Kidney epithelial cell (primary cell): Measurements from ENCODE around the gene DRD2. TPM values are rescaled to one million over a fixed set of nuclear protein-coding genes. Genes with fewer than 3 reads are reported as not detected.

ENCODE experiments used
- DNase-seq: peaks from one replicate; pipeline ENCODE4 v3.0.0-alpha.2; 2010; ENCODE audit warnings: low read depth
- H3K27me3 ChIP-seq: 2 replicates; pipeline ENCODE4 v1.6.0; 2011; ENCODE audit warnings: low read length; ENCODE audit not compliant: control insufficient read depth, insufficient read depth
- H3K36me3 ChIP-seq: 2 replicates; pipeline ENCODE4 v1.5.1; 2011; ENCODE audit warnings: low read length; ENCODE audit not compliant: control insufficient read depth, insufficient read depth
- H3K4me3 ChIP-seq: 2 replicates; pipeline ENCODE4 v1.5.1; 2011; ENCODE audit warnings: low read depth, mild to moderate bottlenecking, control low read depth, low read length
- total RNA-seq: library from RNA; depleted of rRNA; stranded (reverse); fragments of >200 nt; gene quantifications from 2 replicates; pipeline ENCODE4 v1.2.3, GENCODE V29; 2015
- TF ChIP-seq, protein P1 (sequence below): IDR thresholded peaks from 2 replicates; pipeline ENCODE4 v1.5.1; 2011; ENCODE audit warnings: mild to moderate bottlenecking, moderate library complexity, low read length, control low read depth, inconsistent platforms; ENCODE audit not compliant: insufficient read depth, poor library complexity, severe bottlenecking

DRD2 gene
- total RNA-seq, 1 donor from 2014 or later: 0.42 TPM

DNA sequence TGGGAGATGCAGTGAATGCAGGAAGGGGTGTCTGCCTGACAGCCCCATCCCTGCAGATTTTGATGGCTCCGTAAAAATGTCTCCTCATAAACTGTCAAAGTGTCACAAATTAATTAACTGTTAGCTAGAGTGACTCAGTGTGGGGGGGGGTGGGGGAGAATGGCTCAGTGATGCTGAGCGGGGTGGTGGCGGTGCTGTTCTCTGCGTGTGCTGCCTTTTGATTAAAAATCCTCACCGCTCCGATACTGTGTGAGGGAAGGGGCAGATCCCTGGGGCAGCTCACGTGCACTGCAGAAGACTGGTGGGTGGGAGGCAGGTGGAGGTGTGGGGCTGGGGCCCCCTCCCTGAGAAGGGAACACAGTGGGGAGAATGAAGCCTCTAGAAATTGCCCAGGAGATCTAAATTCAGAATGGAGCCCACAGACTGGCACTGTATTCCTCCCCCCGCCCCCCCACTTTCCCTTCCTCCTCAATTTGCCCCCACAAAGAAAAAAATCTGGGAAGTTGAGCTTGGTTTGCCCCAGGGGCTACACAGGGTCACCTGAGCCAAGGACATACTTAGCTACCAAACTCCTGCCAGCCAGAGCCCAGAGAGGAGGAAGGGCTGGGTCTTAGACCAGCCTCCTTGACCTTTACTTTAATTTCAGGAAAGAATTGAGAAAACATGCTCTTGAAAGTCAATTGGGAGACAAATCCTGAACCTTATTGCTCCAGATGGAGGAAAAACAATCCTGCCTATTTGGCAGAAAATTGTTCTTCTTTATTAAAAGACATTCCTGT, 39.8 kb downstream of the DRD2 start:
- DNase-seq: no peak
- no peaks in the 10 kb centered on the region for H3K36me3 ChIP-seq
- H3K4me3 ChIP-seq: no peak overlapping the region
- TF ChIP-seq, protein P1, sequence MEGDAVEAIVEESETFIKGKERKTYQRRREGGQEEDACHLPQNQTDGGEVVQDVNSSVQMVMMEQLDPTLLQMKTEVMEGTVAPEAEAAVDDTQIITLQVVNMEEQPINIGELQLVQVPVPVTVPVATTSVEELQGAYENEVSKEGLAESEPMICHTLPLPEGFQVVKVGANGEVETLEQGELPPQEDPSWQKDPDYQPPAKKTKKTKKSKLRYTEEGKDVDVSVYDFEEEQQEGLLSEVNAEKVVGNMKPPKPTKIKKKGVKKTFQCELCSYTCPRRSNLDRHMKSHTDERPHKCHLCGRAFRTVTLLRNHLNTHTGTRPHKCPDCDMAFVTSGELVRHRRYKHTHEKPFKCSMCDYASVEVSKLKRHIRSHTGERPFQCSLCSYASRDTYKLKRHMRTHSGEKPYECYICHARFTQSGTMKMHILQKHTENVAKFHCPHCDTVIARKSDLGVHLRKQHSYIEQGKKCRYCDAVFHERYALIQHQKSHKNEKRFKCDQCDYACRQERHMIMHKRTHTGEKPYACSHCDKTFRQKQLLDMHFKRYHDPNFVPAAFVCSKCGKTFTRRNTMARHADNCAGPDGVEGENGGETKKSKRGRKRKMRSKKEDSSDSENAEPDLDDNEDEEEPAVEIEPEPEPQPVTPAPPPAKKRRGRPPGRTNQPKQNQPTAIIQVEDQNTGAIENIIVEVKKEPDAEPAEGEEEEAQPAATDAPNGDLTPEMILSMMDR: no peak
- peaks cover 2% of the 10 kb centered on the region for H3K27me3 ChIP-seq

DNA sequence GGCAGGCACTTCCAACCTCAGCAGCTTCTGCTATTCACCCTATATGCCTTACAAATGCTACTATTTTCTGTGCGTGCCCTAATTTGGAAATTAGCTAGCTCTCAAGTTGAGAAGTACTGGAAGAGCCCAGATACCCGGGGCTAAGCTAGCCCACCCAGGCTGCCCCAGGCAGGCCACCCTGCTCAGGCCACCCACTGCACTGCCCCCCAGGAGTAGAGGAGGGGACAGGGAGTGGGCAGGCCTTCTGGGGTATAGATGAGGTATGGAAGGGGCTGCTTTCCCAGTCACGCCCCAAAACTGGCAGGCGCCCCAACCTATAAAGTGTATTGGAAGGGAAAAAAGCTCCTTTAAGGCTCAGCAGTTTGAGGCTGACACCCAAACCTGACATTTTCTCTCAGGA, 43.5 kb downstream of the DRD2 start:
- no peaks in the 10 kb centered on the region for H3K27me3 ChIP-seq
- DNase-seq: no peak
- TF ChIP-seq, protein P1: no peak

DNA sequence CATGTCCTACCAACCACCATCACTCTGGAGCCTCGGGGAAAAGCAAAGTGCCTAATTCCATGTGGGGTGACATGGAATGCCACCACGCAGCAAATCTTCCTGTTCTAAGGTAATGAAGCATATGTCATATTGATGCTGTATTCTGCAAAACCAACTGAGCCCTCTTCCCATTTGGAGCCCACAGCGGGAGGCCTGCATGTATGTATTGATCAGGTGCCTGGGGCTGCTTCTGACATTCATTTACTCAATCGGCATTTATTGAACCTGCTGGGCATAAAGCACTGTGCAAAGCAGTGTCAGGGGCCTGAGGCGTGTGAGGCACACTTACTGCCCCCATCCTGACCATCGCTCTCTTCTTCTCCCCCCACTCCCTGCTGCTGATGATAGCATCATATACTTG, 48.5 kb downstream of the DRD2 start:
- TF ChIP-seq, protein P1: no peak
- no peaks in the 10 kb centered on the region for H3K36me3 ChIP-seq
- no peak for DNase-seq
- no peaks in the 10 kb centered on the region for H3K27me3 ChIP-seq
- no peak overlapping the region for H3K4me3 ChIP-seq

More for the DNA sequence above, 43.5 kb downstream of the DRD2 start:
- Histone ChIP-seq H3K36me3 (no peaks in the 10 kb centered on the region), H3K4me3 (no peak overlapping the region)

DNA sequence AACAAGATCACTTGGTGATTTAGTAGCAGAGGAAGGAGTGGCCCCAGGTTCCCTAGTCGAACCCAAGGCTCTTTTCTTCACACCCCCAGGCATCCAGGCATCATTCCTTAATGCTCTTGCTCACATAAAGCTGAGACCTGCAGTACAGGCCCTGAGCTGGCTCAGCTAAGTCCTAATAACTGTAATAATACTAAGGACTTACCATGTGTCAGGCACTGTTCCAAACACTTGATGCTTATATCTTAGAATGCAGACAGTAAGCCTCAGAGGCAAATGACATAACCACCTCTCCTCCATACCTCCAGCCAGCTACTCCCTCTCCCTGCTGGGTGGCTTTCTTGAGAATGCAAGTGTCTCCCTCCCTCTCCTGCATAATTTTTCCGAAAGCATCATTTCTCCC, 54.4 kb downstream of the DRD2 start:
- Histone ChIP-seq H3K4me3 (no peak overlapping the region), H3K36me3 (no peaks in the 10 kb centered on the region), H3K27me3 (peaks cover 4% of the 10 kb centered on the region)
- no peak for DNase-seq
- TF ChIP-seq, protein P1: no peak

DNA sequence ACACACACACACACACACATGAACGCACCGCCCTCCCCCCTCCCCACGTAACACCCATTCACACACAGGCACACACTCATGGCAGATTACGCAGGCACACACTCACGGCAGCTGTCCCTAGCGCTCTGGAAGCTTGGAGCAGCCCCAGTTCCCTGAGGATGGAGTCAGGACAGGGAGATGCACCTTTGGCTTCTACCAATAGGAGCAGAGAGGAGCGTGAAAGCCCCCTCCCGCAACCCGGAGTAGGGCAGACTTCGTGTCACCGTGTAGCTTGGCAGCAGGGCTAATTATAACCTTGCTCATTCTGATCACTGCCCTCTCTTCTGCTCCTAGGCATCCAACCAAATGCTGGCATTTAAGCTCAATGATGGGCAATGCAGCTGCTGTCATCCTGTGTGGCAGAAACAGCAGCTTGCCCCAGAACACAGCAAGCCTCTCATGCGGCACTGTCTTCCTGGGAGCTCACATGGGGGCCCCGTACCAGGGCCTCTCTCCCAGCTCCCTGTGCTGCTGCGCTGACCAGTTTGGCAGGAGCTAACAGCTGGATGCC, 55.7 kb downstream of the DRD2 start:
- H3K4me3 ChIP-seq: no peak overlapping the region
- no peaks in the 10 kb centered on the region for H3K36me3 ChIP-seq
- DNase-seq: no peak
- peaks cover 4% of the 10 kb centered on the region for H3K27me3 ChIP-seq
- TF ChIP-seq, protein P1: no peak
